GM21423 (cell line): ENCODE results near the gene ADSS2.
"Not testable (repeated sequence)": the region's sequence is repeated elsewhere in the genome, so short reads cannot be mapped to it uniquely, and the experiment has no call there.

Experiments used
- ATAC-seq: cut with Tn5 transposase; IDR thresholded peaks from one replicate; pipeline ENCODE4 v1.9.1; 2021; ENCODE audit warnings: mild to moderate bottlenecking, moderate library complexity; ENCODE audit not compliant: unreplicated experiment

Gene ADSS2

DNA sequence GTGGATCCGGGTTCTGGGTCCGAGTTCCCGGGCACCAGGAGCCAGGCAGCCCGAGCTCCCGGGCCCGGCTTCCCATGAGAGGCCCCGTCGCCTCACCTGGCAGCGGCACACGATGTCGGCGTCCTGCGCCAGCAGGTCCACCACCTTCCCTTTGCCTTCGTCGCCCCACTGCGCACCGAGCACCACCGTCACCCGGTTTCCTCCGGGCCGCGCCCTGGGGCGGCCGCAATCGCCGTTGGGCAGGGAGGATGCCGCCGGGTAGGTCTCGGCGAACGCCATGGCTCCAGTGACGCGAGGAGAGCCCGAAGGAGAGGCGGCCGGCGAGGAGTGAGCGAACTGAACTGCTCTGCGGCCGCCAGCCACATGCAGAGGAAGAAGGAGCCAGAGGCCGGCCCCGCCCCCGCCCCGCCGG, at the start of gene ADSS2:
ADSS2 (minus strand) TSS at position 371 of the 412 bp plus-strand sequence; CDS start at position 279, 92 bp downstream.
- no peak for ATAC-seq

GRCh38 chr1:244500515-244500914, 48.8 kb upstream of the ADSS2 start:
- not testable (repeated sequence) for ATAC-seq

DNA sequence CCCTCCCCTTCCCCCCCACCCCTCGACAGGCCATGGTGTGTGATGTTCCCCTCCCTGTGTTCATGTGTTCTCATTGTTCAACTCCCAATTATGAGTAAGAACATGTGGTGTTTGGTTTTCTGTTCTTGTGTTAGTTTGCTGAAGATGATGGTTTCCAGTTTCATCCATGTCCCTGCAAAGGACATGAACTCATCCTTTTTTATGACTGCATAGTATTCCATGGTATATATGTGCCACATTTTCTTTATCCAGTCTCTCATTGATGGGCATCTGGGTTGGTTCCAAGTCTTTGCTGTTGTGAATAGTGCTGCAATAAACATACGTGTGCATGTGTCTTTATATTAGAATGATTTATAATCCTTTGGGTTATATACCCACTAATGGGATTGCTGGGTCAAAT, 47.8 kb upstream of the ADSS2 start:
- ATAC-seq = not testable (repeated sequence)

DNA sequence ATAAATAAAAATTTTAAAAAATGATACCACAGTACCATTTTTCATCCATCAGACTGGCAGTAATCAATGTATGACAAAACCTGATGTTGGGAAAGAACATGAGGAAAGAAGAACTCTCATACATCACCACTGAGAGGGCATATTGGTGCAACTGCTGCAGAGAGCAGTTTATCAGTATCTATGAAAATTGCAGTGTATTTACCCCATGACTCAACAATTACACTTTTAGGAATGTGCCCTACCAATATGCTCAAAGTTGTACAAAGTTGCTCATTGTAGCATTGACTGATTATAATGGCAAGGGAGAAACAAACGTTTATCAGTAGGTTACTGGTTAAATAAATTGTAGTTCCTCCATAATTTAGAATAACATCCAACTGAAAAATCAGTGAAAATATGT, 46.1 kb upstream of the ADSS2 start:
- ATAC-seq = no peak

GRCh38 chr1:244496186-244496585, 44.5 kb upstream of the ADSS2 start:
- ATAC-seq = no peak

DNA sequence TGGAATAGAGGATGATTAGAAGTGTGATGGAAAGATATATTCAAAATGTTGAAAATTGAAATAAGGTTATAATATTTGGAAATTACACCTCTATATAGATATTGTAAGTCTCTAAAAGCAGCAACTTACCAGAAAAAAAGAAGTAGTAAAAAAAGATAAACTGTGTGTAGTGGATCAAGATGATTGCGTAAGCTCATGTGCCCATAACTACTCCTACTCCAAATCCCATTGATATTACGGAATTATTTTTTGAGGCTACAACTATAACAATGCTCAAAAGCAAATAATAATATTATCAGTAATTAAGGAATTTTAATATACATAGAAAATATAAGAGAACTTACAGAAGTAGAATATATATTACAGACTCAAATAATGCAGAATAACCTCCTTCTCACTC, 42.9 kb upstream of the ADSS2 start:
- no peak for ATAC-seq

DNA sequence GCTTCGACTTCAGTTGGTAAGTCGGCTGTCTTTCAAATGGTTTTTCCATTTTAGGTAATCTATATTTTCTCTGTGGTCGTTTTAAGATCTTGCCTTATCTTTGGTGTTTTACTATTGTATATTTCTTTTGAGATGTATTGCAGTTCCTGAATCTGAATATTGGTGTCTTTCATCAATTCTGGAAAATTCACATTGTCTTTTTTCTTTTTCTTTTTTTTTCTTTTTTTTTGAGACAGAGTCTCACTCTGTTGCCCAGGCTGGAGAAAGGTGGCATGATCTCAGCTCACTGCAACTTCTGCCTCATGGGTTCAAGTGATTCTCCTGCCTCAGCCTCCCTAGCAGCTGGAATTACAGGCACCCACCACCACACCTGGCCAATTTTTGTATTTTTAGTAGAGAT, 33.3 kb upstream of the ADSS2 start:
- not testable (repeated sequence) for ATAC-seq

GRCh38 chr1:244473059-244473605, 21.4 kb upstream of the ADSS2 start:
- no peak for ATAC-seq

GRCh38 chr1:244466724-244467123, 15.0 kb upstream of the ADSS2 start:
- ATAC-seq = no peak

DNA sequence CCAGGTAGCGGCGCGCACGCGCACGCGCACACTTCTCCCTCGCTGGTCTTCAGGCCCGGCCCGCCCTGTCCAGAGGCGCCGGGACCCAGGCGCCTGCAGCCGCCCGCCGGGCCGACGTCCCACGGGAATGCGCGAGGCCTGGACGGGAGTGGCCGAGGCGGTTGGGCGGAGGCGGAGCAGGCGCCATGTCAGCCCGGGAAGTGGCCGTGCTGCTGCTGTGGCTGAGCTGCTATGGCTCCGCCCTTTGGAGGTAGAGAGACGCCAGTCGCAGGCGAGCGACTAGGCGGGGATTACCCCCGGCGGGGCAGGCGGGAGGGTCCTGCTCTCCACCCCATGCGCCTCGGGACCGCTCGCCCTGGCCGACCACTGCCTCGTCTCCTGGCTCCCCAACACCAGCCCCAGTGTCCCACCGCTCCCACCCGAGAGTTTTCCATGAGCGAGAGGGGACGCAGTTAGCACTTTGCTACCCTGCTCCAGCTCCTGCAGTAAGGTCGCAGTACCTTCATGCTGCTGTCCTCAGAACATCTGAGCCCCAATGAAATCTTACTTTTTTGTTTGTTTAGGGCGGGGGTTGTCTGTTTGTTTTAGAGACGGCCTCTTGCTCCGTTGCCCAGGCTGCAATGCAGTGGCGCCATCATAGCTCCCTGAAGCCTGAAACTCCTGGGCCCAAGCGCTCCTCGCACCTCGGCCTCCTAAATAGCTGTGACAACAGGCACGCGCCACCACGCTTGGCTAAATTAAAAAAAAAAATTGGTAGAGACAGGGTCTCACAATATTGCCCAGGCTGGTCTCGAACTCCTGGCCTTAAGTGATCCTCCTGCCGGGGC, 9.7 kb upstream of the ADSS2 start, which contains the start of gene CATSPERE:
CATSPERE (plus strand) TSS at position 29 of the 827 bp plus-strand sequence; CDS start at position 186, 157 bp downstream.
- ATAC-seq = peak; percentile 99

GRCh38 chr1:244460197-244460596, 8.5 kb upstream of the ADSS2 start:
- ATAC-seq = no peak

GRCh38 chr1:244458781-244459180, 7.1 kb upstream of the ADSS2 start:
- no peak for ATAC-seq

GRCh38 chr1:244456586-244456985, 4.9 kb upstream of the ADSS2 start:
- ATAC-seq = no peak

DNA sequence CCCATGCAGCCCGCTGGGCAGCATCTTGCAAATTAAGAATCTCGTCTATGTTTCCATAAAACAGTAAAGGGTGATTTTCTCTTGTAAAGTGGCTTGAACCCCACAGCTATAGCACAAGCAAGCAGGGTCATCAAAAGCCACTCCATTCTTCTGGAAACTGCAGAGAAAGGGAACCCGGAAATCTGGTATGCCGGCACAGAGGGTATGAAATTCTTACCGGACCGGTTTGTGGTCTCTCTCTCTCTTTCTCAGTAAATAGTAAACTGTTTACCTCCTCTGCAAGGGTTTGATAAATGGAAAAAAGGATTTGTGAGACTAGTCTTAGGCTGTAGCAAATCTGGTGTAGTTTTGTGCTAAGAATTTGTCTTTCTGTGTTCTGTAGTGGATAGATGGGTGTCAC, 2.7 kb upstream of the ADSS2 start:
- no peak for ATAC-seq

- peak; percentile 94 for ATAC-seq
These were observed 464 bp upstream of the ADSS2 start for GRCh38 chr1:244451951-244452795.

- no peak for ATAC-seq
These were observed 841 bp downstream of the ADSS2 start for GRCh38 chr1:244450597-244451538.

DNA sequence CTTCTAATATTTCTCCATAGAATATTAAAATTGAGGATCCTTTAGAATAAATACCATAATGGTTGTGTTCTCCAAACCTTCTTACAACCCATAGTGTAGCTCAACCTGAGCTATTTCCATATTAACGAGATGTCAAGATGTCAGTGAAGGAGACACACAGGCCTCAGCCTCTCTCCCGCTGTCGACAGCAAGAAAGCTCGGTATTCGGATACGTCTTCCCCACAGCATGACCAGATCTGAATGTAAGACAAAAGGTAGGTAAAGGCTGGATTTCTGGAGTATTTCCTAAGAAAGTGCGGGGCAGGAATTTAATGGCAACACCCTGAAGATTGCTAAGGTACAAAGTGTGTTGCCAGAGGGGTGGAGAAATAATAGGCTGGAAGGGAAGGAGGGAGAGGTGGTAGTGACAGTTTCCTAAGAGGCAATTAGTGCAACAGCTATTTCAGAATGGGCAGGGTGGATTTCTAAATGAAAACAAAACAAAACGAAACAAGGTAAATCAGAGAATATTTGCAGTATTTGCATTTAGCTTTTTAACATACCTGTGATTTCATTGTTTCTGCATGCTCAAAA, 1.7 kb downstream of the ADSS2 start:
- no peak for ATAC-seq

GRCh38 chr1:244448279-244449036, 3.3 kb downstream of the ADSS2 start:
- ATAC-seq = no peak

DNA sequence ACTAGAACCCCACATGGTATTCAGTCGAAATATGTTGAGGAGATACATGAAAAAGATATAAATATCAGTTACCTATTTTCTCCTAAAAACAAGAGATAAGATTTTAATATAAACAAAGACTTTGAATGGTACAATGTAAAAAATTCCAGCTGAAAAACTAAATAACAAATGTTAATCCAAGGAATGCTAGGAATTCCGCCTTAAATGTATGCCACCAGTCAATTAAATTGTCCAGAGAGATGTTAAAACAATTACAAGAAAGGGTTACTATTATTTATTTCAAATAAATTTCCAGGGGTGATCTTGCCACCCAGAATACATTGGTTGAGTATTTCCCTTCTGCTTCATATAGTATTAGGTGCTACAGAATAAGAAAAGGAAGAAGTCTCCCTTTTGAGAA, 4.2 kb downstream of the ADSS2 start:
- ATAC-seq = no peak
